ENCODE results near the gene GRB10. TPM values are rescaled to one million over a fixed set of nuclear protein-coding genes. Genes with fewer than 3 reads are reported as not detected.

Gene GRB10
- total and polyA plus RNA-seq, 4 donors, result 10.7 to 53.1 (median 17.5) TPM

DNA sequence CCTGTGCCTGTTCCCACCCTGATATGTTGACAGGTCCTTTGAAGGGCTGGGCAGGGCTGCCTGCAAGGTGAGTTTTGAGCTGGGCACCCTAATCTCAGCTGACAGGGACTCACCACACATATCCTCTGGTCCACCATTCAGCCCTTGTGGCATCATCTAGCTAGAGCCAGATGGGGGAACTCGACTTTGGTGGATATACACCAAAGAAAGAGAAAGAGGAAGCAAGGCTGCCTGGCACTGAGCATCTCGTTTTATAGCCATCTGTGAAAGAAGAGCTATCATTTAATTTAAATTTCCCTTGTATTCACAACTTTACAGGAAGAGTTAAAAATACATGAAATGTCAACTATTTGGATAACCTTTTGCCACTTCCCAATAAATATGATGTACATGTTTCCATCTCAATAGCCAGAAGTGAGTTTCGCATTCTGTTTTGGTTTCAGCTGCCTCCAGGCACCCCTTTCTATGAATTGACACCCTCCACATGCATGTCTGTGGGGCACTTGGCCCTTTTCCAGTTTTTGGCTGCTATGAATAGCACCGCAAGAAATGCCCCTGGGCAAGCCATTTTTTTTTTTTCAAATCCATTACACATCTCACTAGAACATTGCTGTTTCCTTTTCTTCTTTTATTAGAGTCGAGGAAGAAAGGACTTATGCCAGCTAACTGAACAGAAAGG, 22.9 kb upstream of the GRB10 start:
- Histone ChIP-seq H3K27me3 (ENCODE audit: control insufficient read depth in 4 of 4, insufficient read depth in 4 of 4, low read length in 3 of 4) (no peaks in the 10 kb centered on the region), H3K9me3 (ENCODE audit: control insufficient read depth in 4 of 4, low read length in 3 of 4) (no peaks in the 10 kb centered on the region), H3K4me3 (ENCODE audit: low read depth in 1 of 3, low read length in 3 of 3) (no peak overlapping the region), H3K4me1 (ENCODE audit: control insufficient read depth in 4 of 4, insufficient read depth in 4 of 4, low read length in 3 of 4) (no peaks in the 10 kb centered on the region), H3K9ac (ENCODE audit: low read depth in 1 of 2, low read length in 2 of 2) (no peak overlapping the region), H3K36me3 (ENCODE audit: control insufficient read depth in 4 of 4, insufficient read depth in 3 of 4, low read depth in 1 of 4, low read length in 3 of 4) (no peaks in the 10 kb centered on the region), H3K27ac (ENCODE audit: low read depth in 1 of 2, low read length in 2 of 2) (no peak overlapping the region)
- WGBS, result 58% methylated on average over 5 of the region's 5 CpGs
- DNase-seq (ENCODE audit: low spot score), result no peak
- TF ChIP-seq TAF1 (conservative IDR thresholded peaks at IDR 0.05) (no peak), JUND (IDR thresholded peaks at IDR 0.05) (no peak), EGR1 (IDR thresholded peaks at IDR 0.05; ENCODE audit: low read depth in 2 of 2) (no peak), FOXA1 (IDR thresholded peaks at IDR 0.05) (no peak), YY1 (IDR thresholded peaks at IDR 0.05) (no peak), HNF4G (IDR thresholded peaks at IDR 0.05) (no peak), SP1 (IDR thresholded peaks at IDR 0.05) (no peak), RAD21 (IDR thresholded peaks at IDR 0.05) (no peak)
- TF ChIP-seq, protein P1, sequence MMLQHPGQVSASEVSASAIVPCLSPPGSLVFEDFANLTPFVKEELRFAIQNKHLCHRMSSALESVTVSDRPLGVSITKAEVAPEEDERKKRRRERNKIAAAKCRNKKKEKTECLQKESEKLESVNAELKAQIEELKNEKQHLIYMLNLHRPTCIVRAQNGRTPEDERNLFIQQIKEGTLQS (IDR thresholded peaks at IDR 0.05), result no peak
- TF ChIP-seq, protein P2, sequence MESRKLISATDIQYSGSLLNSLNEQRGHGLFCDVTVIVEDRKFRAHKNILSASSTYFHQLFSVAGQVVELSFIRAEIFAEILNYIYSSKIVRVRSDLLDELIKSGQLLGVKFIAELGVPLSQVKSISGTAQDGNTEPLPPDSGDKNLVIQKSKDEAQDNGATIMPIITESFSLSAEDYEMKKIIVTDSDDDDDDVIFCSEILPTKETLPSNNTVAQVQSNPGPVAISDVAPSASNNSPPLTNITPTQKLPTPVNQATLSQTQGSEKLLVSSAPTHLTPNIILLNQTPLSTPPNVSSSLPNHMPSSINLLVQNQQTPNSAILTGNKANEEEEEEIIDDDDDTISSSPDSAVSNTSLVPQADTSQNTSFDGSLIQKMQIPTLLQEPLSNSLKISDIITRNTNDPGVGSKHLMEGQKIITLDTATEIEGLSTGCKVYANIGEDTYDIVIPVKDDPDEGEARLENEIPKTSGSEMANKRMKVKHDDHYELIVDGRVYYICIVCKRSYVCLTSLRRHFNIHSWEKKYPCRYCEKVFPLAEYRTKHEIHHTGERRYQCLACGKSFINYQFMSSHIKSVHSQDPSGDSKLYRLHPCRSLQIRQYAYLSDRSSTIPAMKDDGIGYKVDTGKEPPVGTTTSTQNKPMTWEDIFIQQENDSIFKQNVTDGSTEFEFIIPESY (IDR thresholded peaks at IDR 0.05), result no peak

DNA sequence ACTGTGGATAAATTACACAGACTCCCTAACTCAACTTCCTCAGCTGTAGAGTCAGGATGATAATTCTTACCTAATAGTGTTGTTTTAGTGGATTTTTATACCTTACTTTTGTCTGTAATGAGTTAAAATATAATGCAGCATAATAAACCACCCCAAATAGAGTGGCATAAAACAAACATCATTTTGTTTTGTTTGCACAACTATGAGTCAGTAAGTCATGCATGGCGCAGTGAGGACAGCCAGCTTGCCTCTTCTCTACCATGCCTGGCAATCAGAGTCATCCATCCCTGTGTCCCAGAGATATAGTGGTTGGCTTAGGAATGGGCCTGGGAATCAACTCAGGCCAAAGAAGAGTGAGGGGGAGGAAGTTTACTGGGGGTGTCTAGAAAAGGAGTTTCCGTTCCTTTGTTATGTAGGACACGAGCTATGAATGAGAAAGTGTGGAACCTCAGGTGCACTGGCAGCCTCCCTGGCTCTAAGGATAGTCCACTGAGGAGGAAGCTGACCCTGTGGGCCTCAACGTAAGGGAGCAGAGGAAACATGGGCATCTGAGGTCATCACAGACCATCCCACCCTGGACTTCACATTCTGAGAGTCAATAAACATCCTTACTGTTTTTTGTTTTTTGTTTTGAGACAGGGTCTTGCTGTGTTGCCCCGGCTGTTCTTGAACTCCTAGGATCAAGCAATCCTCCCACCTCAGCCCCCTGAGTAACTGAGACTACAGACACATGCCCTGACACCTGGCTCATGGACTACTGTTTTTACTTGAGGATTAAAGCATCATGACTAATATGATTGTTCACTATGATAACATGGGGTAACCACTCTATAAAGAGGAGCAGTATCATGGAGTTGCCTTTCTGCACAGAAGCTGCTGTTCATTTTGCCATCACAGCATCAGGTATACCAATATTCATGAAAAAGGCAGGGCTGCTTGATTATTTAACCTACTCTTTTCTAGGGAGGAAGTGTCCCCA, 21.0 kb upstream of the GRB10 start:
- 86% methylated on average over 5 of the region's 5 CpGs for WGBS

More for the DNA sequence above, 21.0 kb upstream of the GRB10 start:
- no peak for DNase-seq (ENCODE audit: low spot score)
- Histone ChIP-seq H3K4me1 (ENCODE audit: control insufficient read depth in 4 of 4, insufficient read depth in 4 of 4, low read length in 3 of 4) (no peaks in the 10 kb centered on the region), H3K9me3 (ENCODE audit: control insufficient read depth in 4 of 4, low read length in 3 of 4) (no peaks in the 10 kb centered on the region), H3K4me3 (ENCODE audit: low read depth in 1 of 3, low read length in 3 of 3) (no peak overlapping the region), H3K27me3 (ENCODE audit: control insufficient read depth in 4 of 4, insufficient read depth in 4 of 4, low read length in 3 of 4) (no peaks in the 10 kb centered on the region), H3K27ac (ENCODE audit: low read depth in 1 of 2, low read length in 2 of 2) (no peak overlapping the region), H3K36me3 (ENCODE audit: control insufficient read depth in 4 of 4, insufficient read depth in 3 of 4, low read depth in 1 of 4, low read length in 3 of 4) (no peaks in the 10 kb centered on the region), H3K9ac (ENCODE audit: low read depth in 1 of 2, low read length in 2 of 2) (no peak overlapping the region)
- TF ChIP-seq YY1 (IDR thresholded peaks at IDR 0.05), result no peak
- no peak for TF ChIP-seq HNF4G (IDR thresholded peaks at IDR 0.05)
- no peak for TF ChIP-seq SP1 (IDR thresholded peaks at IDR 0.05)
- TF ChIP-seq JUND (IDR thresholded peaks at IDR 0.05), result no peak
- TF ChIP-seq, protein P3, sequence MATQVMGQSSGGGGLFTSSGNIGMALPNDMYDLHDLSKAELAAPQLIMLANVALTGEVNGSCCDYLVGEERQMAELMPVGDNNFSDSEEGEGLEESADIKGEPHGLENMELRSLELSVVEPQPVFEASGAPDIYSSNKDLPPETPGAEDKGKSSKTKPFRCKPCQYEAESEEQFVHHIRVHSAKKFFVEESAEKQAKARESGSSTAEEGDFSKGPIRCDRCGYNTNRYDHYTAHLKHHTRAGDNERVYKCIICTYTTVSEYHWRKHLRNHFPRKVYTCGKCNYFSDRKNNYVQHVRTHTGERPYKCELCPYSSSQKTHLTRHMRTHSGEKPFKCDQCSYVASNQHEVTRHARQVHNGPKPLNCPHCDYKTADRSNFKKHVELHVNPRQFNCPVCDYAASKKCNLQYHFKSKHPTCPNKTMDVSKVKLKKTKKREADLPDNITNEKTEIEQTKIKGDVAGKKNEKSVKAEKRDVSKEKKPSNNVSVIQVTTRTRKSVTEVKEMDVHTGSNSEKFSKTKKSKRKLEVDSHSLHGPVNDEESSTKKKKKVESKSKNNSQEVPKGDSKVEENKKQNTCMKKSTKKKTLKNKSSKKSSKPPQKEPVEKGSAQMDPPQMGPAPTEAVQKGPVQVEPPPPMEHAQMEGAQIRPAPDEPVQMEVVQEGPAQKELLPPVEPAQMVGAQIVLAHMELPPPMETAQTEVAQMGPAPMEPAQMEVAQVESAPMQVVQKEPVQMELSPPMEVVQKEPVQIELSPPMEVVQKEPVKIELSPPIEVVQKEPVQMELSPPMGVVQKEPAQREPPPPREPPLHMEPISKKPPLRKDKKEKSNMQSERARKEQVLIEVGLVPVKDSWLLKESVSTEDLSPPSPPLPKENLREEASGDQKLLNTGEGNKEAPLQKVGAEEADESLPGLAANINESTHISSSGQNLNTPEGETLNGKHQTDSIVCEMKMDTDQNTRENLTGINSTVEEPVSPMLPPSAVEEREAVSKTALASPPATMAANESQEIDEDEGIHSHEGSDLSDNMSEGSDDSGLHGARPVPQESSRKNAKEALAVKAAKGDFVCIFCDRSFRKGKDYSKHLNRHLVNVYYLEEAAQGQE (IDR thresholded peaks at IDR 0.05), result no peak
- TF ChIP-seq, protein P1 (IDR thresholded peaks at IDR 0.05), result no peak
- TF ChIP-seq RAD21 (IDR thresholded peaks at IDR 0.05), result no peak
- no peak for TF ChIP-seq TAF1 (conservative IDR thresholded peaks at IDR 0.05)
- TF ChIP-seq GABPA (IDR thresholded peaks at IDR 0.05 in 1 of 2, conservative IDR thresholded peaks at IDR 0.05 in 1 of 2), result no peak
- TF ChIP-seq, protein P4, sequence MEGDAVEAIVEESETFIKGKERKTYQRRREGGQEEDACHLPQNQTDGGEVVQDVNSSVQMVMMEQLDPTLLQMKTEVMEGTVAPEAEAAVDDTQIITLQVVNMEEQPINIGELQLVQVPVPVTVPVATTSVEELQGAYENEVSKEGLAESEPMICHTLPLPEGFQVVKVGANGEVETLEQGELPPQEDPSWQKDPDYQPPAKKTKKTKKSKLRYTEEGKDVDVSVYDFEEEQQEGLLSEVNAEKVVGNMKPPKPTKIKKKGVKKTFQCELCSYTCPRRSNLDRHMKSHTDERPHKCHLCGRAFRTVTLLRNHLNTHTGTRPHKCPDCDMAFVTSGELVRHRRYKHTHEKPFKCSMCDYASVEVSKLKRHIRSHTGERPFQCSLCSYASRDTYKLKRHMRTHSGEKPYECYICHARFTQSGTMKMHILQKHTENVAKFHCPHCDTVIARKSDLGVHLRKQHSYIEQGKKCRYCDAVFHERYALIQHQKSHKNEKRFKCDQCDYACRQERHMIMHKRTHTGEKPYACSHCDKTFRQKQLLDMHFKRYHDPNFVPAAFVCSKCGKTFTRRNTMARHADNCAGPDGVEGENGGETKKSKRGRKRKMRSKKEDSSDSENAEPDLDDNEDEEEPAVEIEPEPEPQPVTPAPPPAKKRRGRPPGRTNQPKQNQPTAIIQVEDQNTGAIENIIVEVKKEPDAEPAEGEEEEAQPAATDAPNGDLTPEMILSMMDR (IDR thresholded peaks at IDR 0.05; ENCODE audit: low read depth, low read length, missing input control), result no peak
